Measurements from ENCODE around the gene TMPRSS4. TPM values are rescaled to one million over a fixed set of nuclear protein-coding genes. Genes with fewer than 3 reads are reported as not detected.
A peak's percentile ranks its signal among the peaks of the same experiment; 100 is the strongest.

Gene TMPRSS4
- total RNA-seq, 1 experiment from 2014 or later: not detected

- no TSS peak for BruUV-seq (replicated peaks)
- no peaks in the 10 kb centered on the region for H3K36me3 Mint-ChIP-seq (ENCODE audit: insufficient read depth, unreplicated experiment)
- DNase-seq (ENCODE audit: unreplicated experiment): no peak
- POLR2A ChIA-PET: no interaction called here
- no peaks in the 10 kb centered on the region for H3K9me3 Mint-ChIP-seq (ENCODE audit: unreplicated experiment)
- no peak for TF ChIP-seq CTCF (IDR thresholded peaks at IDR 0.05; ENCODE audit: unreplicated experiment)
- CTCF ChIA-PET: interaction anchor here (0.6 to 1.7 kb wide), 3 partner anchors 16 to 617 kb away, joined by 3 to 4 read pairs (median 3); no protein-coding TSS in a partner anchor
- H3K4me3 Mint-ChIP-seq (ENCODE audit: unreplicated experiment): no peak within 1 kb of the TSS
- H3K27me3 Mint-ChIP-seq (ENCODE audit: insufficient read depth, unreplicated experiment): no peaks in the 10 kb centered on the region
- no peak within 1 kb of the TSS for H3K27ac Mint-ChIP-seq (ENCODE audit: low read depth, unreplicated experiment)
- intact Hi-C loops (cut with micrococcal nuclease): no loop called here
- peaks cover 6% of the 10 kb centered on the region for H3K4me1 Mint-ChIP-seq (ENCODE audit: insufficient read depth, unreplicated experiment)
Measured at GRCh38 chr11:118086913-118087768, 10.3 kb downstream of the TMPRSS4 start, which contains the start of gene SMIM35. Gene SMIM35 (minus strand): TSS chr11:118086963. CDS start chr11:118086757, 206 bp downstream.

GRCh38 chr11:118087931-118088330 is 11.1 kb downstream of the TMPRSS4 start:
- CTCF ChIA-PET: interaction anchor here (0.6 to 1.7 kb wide), 3 partner anchors 15 to 300 kb away, joined by 3 to 4 read pairs (median 3); no protein-coding TSS in a partner anchor
- no peaks in the 10 kb centered on the region for H3K27me3 Mint-ChIP-seq (ENCODE audit: insufficient read depth, unreplicated experiment)
- no TSS peak for BruUV-seq (replicated peaks)
- no peak for TF ChIP-seq CTCF (IDR thresholded peaks at IDR 0.05; ENCODE audit: unreplicated experiment)
- intact Hi-C loops (cut with micrococcal nuclease): no loop called here
- no peaks in the 10 kb centered on the region for H3K9me3 Mint-ChIP-seq (ENCODE audit: unreplicated experiment)
- H3K4me1 Mint-ChIP-seq (ENCODE audit: insufficient read depth, unreplicated experiment): peaks cover 6% of the 10 kb centered on the region
- no peak overlapping the region for H3K4me3 Mint-ChIP-seq (ENCODE audit: unreplicated experiment)
- POLR2A ChIA-PET: no interaction called here
- no peak overlapping the region for H3K27ac Mint-ChIP-seq (ENCODE audit: low read depth, unreplicated experiment)
- DNase-seq (ENCODE audit: unreplicated experiment): no peak
- H3K36me3 Mint-ChIP-seq (ENCODE audit: insufficient read depth, unreplicated experiment): no peaks in the 10 kb centered on the region

- no TSS peak for BruUV-seq (replicated peaks)
- intact Hi-C loops (cut with micrococcal nuclease): no loop called here
- ChIA-PET POLR2A (no interaction called here), CTCF (interaction anchor here (0.6 to 1.1 kb wide), 3 partner anchors 14 to 858 kb away, joined by 3 read pairs; no protein-coding TSS in a partner anchor)
- no peak overlapping the region for H3K27ac Mint-ChIP-seq (ENCODE audit: low read depth, unreplicated experiment)
- DNase-seq (ENCODE audit: unreplicated experiment): peak; percentile 30
- no peaks in the 10 kb centered on the region for H3K9me3 Mint-ChIP-seq (ENCODE audit: unreplicated experiment)
- H3K4me3 Mint-ChIP-seq (ENCODE audit: unreplicated experiment): no peak overlapping the region
- H3K36me3 Mint-ChIP-seq (ENCODE audit: insufficient read depth, unreplicated experiment): no peaks in the 10 kb centered on the region
- H3K4me1 Mint-ChIP-seq (ENCODE audit: insufficient read depth, unreplicated experiment): peaks cover 6% of the 10 kb centered on the region
- no peak for TF ChIP-seq CTCF (IDR thresholded peaks at IDR 0.05; ENCODE audit: unreplicated experiment)
- no peaks in the 10 kb centered on the region for H3K27me3 Mint-ChIP-seq (ENCODE audit: insufficient read depth, unreplicated experiment)
Measured at GRCh38 chr11:118088531-118088930, 11.7 kb downstream of the TMPRSS4 start.

- H3K9me3 Mint-ChIP-seq (ENCODE audit: unreplicated experiment): no peaks in the 10 kb centered on the region
- POLR2A ChIA-PET: interaction anchor here (0.7 to 0.9 kb wide), 3 partner anchors 12 to 33 kb away, joined by 3 to 5 read pairs (median 4); partner anchors contain the start of gene TMPRSS4
- H3K36me3 Mint-ChIP-seq (ENCODE audit: insufficient read depth, unreplicated experiment): no peaks in the 10 kb centered on the region
- H3K4me3 Mint-ChIP-seq (ENCODE audit: unreplicated experiment): no peak overlapping the region
- intact Hi-C loops (cut with micrococcal nuclease): no loop called here
- CTCF ChIA-PET: interaction anchor here (0.7 kb wide), 1 partner anchor 149 kb away, joined by 7 read pairs; no protein-coding TSS in a partner anchor
- H3K4me1 Mint-ChIP-seq (ENCODE audit: insufficient read depth, unreplicated experiment): peaks cover 6% of the 10 kb centered on the region
- H3K27ac Mint-ChIP-seq (ENCODE audit: low read depth, unreplicated experiment): no peak overlapping the region
- H3K27me3 Mint-ChIP-seq (ENCODE audit: insufficient read depth, unreplicated experiment): no peaks in the 10 kb centered on the region
- no peak for TF ChIP-seq CTCF (IDR thresholded peaks at IDR 0.05; ENCODE audit: unreplicated experiment)
- no TSS peak for BruUV-seq (replicated peaks)
- DNase-seq (ENCODE audit: unreplicated experiment): no peak
Measured at GRCh38 chr11:118090545-118091162, 13.8 kb downstream of the TMPRSS4 start.

Data from MCF 10A (cell line).